Glomerular endothelial cell (primary cell): ENCODE results near the gene BACH1. TPM values are rescaled to one million over a fixed set of nuclear protein-coding genes. Genes with fewer than 3 reads are reported as not detected.

Source experiments
- DNase-seq: peaks from one replicate; pipeline ENCODE4 v3.0.0-alpha.2; 2011; ENCODE audit warnings: low read depth, low spot score; ENCODE audit errors: extremely low read depth
- total RNA-seq: library from RNA; depleted of rRNA; stranded (reverse); fragments of >200 nt; gene quantifications from 2 replicates; pipeline ENCODE4 v1.2.3, GENCODE V29; 2015

The BACH1 gene
- total RNA-seq, 1 donor from 2014 or later: 21.5 TPM

DNA sequence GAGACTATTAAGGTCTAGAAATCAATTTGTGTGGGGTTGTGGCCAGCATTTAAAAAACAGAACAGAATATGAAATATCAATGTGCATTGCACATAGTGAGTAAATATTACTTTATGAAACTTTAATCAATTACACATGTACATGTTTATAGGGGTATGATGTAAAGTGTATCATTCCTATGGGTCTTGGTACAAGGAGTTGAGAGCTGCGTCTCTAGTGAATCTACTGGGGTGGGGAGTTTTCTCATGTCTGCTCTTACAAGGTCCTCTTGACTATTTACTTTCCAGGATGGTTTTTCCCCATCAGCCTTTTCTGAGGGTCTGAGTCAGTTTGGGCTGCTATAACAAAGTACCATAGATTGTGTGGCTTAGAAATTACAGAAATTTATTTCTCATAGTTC is 75.8 kb downstream of the BACH1 start:
- no peak for DNase-seq

DNA sequence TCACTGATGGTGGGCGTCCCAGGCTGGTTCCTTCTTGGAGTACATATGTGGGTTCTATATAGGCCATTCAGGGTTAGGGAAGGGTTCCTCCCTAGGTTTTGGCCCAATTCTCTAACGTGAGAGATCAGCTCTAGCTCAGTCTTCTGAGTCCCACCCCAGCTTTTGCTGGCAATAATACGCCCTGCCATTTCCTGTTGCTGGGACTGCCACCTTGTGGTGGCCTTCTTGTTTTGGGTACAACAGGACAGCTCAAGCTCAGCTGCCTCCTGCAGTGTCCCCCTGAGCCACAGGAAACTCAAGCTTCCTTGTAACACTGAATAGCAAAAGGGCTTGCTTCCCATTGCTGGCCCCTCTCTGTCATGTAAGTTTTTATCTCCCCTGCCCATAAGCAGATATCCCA is 77.8 kb downstream of the BACH1 start:
- DNase-seq: no peak

DNA sequence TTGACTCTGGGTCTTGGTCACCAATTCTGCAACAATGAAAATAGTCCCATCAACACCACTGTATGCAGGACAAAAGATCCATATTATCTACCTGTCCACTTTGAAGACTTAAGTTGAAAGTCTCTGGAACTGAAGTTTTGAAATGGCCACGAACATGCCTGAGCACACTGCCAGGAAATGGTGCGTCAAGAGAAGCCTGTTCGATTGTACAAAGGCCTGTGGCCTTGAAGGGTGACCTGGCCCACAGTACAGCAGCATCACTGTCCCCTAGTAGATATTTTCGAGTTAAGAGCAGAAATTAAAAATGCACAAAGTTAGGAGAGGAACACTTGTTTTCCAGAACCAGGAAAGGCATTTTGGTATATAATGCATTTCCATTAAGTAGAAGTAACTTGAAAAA is 78.5 kb downstream of the BACH1 start:
- no peak for DNase-seq

DNA sequence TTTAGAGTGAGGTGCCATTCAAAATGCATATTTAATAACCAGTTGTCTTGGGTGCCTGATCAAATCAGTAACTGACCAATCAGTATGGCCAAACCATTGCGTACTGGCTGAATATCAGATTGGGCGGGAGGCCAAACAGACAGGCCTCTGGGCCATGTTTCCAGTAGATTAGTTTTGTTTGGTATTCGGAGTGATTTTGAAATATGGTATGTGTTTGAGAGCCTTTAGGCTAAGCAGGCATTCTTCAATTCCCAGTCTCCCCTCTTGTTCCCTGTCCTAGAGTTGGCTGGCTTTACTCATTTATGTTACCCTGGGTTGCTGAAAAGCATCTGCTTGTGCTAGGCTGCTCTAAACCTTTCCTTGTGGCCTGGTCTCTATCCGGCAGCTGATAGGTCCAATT is 80.1 kb downstream of the BACH1 start:
- DNase-seq: no peak

DNA sequence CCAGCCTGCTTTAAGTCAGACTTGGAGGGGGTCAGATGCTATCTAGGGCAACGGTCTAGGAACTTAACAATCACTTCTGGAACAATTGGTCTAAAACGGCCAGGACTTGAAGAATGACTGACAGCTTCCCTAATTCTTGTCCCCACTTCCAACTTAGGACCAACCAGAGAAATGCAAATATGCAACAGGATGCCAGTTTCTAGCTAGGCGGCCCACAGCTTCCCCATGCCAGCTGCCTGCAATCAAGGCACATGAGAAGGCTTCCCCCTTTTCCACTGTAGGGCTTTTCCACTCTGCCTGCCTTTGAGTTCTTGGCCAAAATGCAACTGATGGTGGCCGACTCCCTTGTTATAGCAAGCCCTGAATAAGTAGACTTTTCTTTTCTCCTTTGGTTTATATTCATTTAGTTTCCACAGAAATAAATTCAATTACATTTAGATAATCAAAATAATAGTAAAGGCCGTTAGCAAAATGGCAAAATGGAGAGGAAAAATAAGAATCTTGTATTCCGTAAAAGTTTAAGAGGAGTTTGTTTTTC is 80.9 kb downstream of the BACH1 start:
- DNase-seq: no peak

DNA sequence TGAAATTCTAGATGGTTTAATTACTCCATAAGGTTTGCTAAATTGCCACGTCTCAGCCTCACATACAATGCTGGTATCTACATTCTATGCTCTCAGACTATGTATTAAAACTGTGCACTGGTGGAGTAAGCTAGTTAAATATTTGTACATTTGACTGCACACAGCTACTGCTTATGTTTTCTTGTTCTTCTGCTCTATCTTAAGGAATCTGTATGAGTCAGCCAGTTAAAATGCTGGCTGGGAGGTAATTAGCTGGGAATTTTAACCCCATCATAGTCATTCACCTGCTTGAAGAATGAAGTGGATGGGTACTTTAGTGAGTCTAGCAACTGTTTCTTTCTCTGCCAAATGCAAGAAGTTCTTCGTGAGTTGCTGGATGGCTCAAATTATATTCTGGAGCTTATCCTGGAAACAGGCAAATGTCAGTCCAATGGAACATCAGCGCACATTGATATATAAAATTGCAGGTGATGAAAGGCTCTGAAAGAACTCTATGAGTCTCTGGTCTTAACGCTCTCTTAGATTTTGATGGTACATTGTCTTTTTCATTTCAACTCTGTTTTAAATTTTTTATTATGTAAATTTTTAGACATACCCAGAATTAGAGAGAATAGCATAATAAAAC is 83.4 kb downstream of the BACH1 start:
- no peak for DNase-seq

DNA sequence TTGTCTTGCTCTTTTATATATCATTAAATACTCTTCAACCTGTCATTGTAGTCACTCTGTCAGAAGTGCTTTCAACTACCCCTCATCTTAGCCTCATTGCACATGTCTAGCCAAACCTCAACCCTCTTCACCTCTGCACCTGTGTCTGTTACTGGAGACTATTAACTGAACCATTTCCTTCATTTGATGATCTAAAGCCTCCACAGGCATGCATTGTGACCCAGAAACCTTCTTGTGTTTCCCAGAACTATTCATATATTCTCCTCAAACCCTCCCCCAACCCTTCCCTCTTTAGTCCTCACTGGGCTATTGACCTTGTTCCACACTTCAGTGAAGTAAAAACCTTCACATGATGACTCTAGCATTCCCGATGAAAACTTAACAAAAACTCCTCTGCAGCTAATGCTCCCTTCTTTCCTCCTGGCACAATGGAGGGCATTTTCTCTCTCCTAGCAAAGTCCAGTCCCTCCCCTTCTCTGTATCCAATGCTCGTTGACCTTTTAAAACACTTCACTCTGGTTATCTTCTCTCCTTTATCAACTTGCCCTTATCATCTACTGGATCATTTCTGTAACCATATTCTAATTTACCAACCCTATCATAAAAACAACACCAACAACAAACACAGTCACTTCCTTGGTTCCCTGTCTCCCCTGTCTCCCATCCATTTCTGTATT is 86.1 kb downstream of the BACH1 start:
- no peak for DNase-seq

DNA sequence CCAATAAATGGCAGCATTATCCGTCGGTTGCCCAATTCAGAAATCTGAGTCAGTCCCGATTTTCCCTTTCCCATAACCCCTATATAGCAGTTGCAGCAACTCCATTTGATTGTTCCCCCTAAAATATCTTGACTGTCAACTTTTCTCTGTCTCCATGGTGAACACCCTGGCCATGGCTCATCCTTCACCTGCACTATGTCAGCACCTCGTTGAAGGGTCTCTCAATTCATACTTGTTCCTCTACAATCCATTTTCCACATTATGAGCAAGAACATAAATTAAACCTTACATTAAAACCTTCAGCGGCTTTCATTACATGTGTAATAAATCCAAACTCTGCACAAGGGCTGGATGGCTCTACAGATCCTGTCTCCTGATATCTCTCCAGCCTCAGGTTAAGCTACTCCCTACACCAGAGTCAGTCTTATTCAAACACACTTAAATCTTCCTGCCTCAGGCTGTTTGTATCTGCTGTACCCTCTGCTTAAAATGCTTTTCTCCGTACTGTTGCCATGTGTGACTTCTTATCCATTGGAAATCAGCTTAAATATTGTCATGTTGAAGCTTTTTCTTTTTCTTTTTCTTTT is 87.3 kb downstream of the BACH1 start:
- no peak for DNase-seq

DNA sequence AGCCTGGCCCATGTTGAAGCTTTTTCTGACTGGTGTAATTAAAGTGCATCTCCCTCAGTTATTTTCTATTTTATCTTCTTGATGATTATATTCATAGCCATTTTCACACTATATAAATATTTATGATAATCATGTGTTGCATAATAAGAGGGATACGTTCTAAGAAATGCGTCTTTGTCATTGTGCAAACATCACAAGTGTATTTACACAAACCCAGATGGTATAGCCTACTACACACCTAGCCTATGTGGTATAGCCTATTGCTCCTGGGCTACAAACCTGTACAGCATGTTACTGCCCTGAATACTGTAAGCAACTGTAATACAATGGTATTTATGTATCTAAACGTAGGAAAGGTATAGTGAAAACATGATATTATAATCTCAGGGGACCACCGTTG is 88.1 kb downstream of the BACH1 start:
- no peak for DNase-seq

DNA sequence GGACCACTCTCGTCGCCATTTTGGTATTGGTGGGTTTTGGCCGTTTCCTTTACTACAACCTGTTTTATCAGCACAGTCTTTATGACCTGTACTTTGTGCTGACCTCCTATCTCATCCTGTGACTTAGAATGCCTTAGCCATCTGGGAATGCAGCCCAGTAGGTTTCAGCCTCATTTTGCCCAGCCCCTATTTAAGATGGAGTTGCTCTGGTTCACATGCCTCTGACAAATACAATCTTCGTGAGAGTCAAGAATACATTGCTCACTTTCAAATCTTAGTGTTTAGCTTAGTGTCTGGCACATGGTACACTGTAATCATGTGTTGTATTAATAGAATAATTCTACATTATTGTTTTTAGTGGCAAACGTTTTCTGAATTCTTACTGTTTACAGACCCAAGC is 88.9 kb downstream of the BACH1 start:
- no peak for DNase-seq

DNA sequence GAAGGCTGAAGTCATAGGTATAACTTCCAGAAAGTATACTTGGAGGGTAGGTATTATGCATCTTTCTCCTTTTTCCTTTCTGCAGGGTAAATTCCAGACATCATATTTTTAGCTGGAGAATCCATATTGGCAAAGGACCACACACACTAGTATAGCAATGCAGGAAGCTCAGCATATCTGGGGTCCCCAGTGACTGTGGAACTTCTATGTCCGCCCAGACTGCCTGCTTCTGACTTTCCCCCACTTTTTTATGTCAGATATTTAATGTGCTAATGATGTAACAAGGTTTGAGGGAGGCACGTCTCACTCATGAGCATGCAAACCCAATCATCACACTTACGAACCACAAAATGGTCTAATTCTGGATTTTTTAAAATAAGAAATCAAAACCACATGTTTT is 90.4 kb downstream of the BACH1 start:
- no peak for DNase-seq

DNA sequence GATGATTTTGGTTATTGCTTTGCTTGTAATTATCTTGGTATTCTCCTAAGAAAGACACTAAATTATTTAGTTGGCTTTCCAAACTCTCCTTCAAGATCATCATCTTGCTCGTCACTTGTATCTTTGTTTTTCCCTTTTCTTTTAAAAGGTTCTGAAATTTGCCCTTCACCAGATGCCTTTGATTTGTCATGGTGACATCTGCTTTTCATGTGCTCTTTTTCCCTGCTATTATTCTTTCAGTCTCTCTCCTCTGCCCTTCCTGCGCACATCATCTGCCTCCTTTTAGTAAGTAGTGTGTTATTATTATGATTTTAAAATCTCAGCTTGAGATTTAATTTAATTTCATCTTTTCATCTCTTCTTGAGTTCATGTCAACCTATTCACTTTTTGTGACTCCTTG is 92.1 kb downstream of the BACH1 start:
- DNase-seq: no peak

DNA sequence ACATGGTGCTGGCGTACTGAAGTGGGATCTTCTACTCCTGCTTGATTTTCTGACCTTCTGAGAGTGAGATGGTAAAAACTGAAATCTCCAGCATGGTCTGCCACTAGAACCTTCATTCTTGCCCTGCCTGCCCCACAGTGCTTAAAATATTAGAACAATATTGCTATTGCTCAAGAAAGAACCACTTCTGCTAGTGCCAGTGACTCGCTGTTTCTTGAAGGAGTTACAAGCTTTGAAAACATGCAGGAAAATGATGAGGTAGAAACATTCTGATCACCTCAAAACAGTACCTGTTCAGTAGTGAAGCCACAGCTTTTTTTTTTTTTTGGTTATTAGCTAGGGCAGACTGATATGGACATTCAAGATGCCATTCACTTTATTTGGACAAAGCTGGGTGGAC is 95.3 kb downstream of the BACH1 start:
- no peak for DNase-seq

Other genes starting within 250 kb of the BACH1 start
- gene CCT8, start 225.3 kb upstream of the BACH1 start, total RNA-seq: 171 and 188 TPM in 2 replicates
- 7.9 and 9.9 TPM in 2 replicates for gene MAP3K7CL, start 168.3 kb upstream of the BACH1 start, total RNA-seq